K562 (cell line): Measurements from ENCODE around the gene SIGLEC9. TPM values are rescaled to one million over a fixed set of nuclear protein-coding genes. Genes with fewer than 3 reads are reported as not detected.

Source experiments
- ATAC-seq: fragments of 200-7000 bp; cut with Tn5 transposase; 3 replicates; pipeline ENCODE4 v1.9.1; 2020; ENCODE audit warnings: moderate library complexity
- BruUV-seq: library from RNA; stranded (reverse); fragments of 400-500 nt; replicated peaks from 2 replicates; lab custom pipeline; 2021; lab: Mats Ljungman, UMichigan
- CTCF ChIA-PET: fragments of 300-600 bp; formaldehyde crosslinking; extraction: SDS; loops from one replicate; lab custom pipeline; 2021; ENCODE audit warnings: low intra/inter-chr PET ratio; lab: Yijun Ruan, JAX
- POLR2A ChIA-PET: fragments of 300-600, 350-650 bp; sonication (Branson Sonifier 250); formaldehyde crosslinking; extraction: SDS; loops from one replicate; lab custom pipeline; 2021; ENCODE audit warnings: antibody characterized with exemption, inconsistent platforms; lab: Yijun Ruan, JAX
- DNase-seq, 4 experiments: peaks; one replicate each; pipeline versions ENCODE4 v3.0.0 to v3.0.0-alpha.2; 2011 to 2018; ENCODE audit warnings: low spot score in 3 of 4, mixed read lengths in 3 of 4; ENCODE audit errors: extremely low read depth in 1 of 4
- FAIRE-seq: peaks from 2 replicates; lab custom pipeline; 2011; peaks lifted over from hg19 to GRCh38; lab: Jason Lieb, UNC
- H2AFZ ChIP-seq: 2 replicates; pipeline ENCODE4 v1.6.0; 2011; ENCODE audit warnings: low read depth, low read length, control low read depth, inconsistent platforms
- H3K27ac ChIP-seq: fragments of 200-600 bp; 3 replicates; pipeline ENCODE4 v1.8.0; 2011; ENCODE audit warnings: low read depth, mild to moderate bottlenecking, control low read depth, inconsistent platforms, low read length, moderate library complexity, mixed read lengths; ENCODE audit errors: extremely low read depth
- H3K27me3 ChIP-seq, 2 experiments: fragments of 300-600 bp in 1 of 2; 2 replicates in 1 of 2; 3 replicates in 1 of 2; pipeline versions ENCODE4 v1.6.0 to v1.8.0; 2011; ENCODE audit warnings: inconsistent platforms in 2 of 2, low read length in 2 of 2, mild to moderate bottlenecking in 1 of 2, mixed read lengths in 1 of 2, moderate library complexity in 1 of 2; ENCODE audit not compliant: control insufficient read depth in 2 of 2, insufficient read depth in 2 of 2
- H3K36me3 ChIP-seq: fragments of 300-600 bp; 3 replicates; pipeline ENCODE4 v1.8.0; 2011; ENCODE audit warnings: mild to moderate bottlenecking, low read length, inconsistent platforms; ENCODE audit not compliant: control insufficient read depth, insufficient read depth
- H3K4me1 ChIP-seq, 2 experiments: fragments of 200-600 bp in 1 of 2; replicated peaks in 1 of 2; 2 replicates in 1 of 2; 3 replicates in 1 of 2; pipeline versions ENCODE4 v1.5.1 to v1.8.0; 2011; ENCODE audit warnings: inconsistent platforms in 2 of 2, low read length in 2 of 2, mild to moderate bottlenecking in 1 of 2, mixed read lengths in 1 of 2, moderate library complexity in 1 of 2; ENCODE audit not compliant: control insufficient read depth in 2 of 2, insufficient read depth in 2 of 2
- H3K4me2 ChIP-seq: 2 replicates; pipeline ENCODE4 v1.6.1; 2011; ENCODE audit warnings: low read length, control low read depth, inconsistent platforms, mixed read lengths; ENCODE audit not compliant: insufficient read depth
- H3K4me3 ChIP-seq: fragments of 200-600 bp; sonication (generic), shearing (Covaris generic); 2 replicates; pipeline ENCODE4 v1.5.1; 2016; ENCODE audit warnings: control low read depth, inconsistent platforms
- H3K79me2 ChIP-seq: fragments of 200-600 bp; 3 replicates; pipeline ENCODE4 v1.8.0; 2011; ENCODE audit warnings: low read length, inconsistent platforms; ENCODE audit not compliant: control insufficient read depth, insufficient read depth
- H3K9ac ChIP-seq, 2 experiments: 2 replicates each; pipeline versions ENCODE4 v1.6.0 to v1.6.1; 2011; ENCODE audit warnings: low read depth in 2 of 2, low read length in 2 of 2, control low read depth in 1 of 2, inconsistent platforms in 1 of 2, mild to moderate bottlenecking in 1 of 2, mixed read lengths in 1 of 2; ENCODE audit not compliant: insufficient read depth in 1 of 2
- H3K9me1 ChIP-seq: one replicate; pipeline ENCODE4 v1.6.0; 2011; ENCODE audit warnings: inconsistent platforms, mild to moderate bottlenecking, low read length, moderate library complexity; ENCODE audit not compliant: control insufficient read depth, insufficient read depth
- H3K9me3 ChIP-seq: replicated peaks from 2 replicates; pipeline ENCODE4 v1.5.1; 2011; ENCODE audit warnings: low read depth, low read length, inconsistent platforms; ENCODE audit not compliant: control insufficient read depth, insufficient read depth
- H4K20me1 ChIP-seq: replicated peaks from 2 replicates; pipeline ENCODE4 v1.6.1; 2011; ENCODE audit warnings: low read length, inconsistent platforms, mixed read lengths; ENCODE audit not compliant: control insufficient read depth, insufficient read depth
- BCL6 ChIP-seq: fragments of 250-450 bp; sonication (Bioruptor Pico); IDR thresholded peaks from 2 replicates; pipeline ENCODE4 v1.4.0; 2020
- BHLHE40 ChIP-seq: IDR thresholded peaks from 2 replicates; pipeline ENCODE4 v1.6.1; 2011; ENCODE audit warnings: low read length, improper control_type of control experiment
- DEAF1 ChIP-seq: fragments of 450-650 bp; formaldehyde crosslinking; IDR thresholded peaks from 2 replicates; pipeline ENCODE4 v1.4.0; 2020; ENCODE audit warnings: mild to moderate bottlenecking, moderate library complexity
- GATAD2A ChIP-seq: fragments of 450-650 bp; IDR thresholded peaks from 2 replicates; pipeline ENCODE4 v1.6.1; 2017
- JUND ChIP-seq, 2 experiments: IDR thresholded peaks; 2 replicates in 1 of 2; 3 replicates in 1 of 2; pipeline ENCODE4 v1.6.1; 2011; ENCODE audit warnings: borderline replicate concordance in 2 of 2, low read depth in 2 of 2, low read length in 2 of 2, improper control_type of control experiment in 1 of 2, missing biosample characterization in 1 of 2, missing genetic modification characterization in 1 of 2, missing genetic modification reagents in 1 of 2
- RBFOX2 ChIP-seq: fragments of 200-400 bp; formaldehyde crosslinking; IDR thresholded peaks from 2 replicates; pipeline ENCODE4 v1.6.1; 2017; ENCODE audit warnings: low read depth, mild to moderate bottlenecking, low read length, moderate library complexity
- STAG1 ChIP-seq: sonication (generic); formaldehyde crosslinking; IDR thresholded peaks from 2 replicates; pipeline ENCODE4 v1.5.0; 2020; ENCODE audit warnings: missing genetic modification reagents, borderline replicate concordance
- ZNF584 ChIP-seq: fragments of 200-800 bp; sonication (Bioruptor generic); IDR thresholded peaks from 2 replicates; pipeline ENCODE4 v1.6.1; 2016; ENCODE audit warnings: low read depth, mild to moderate bottlenecking, missing genetic modification characterization, missing compliant biosample characterization
- WGBS: fragments of 100-300 bp; shearing (Covaris generic); methylation state at CpG from one replicate; pipeline ENCODE4 v1.1.6; 2016; ENCODE audit warnings: low coverage, mixed read lengths; ENCODE audit not compliant: insufficient coverage; ENCODE audit errors: missing lambda C conversion rate; 5-methylcytosine and 5-hydroxymethylcytosine counted together
- in situ Hi-C: fragments of 300-500 bp; cut with MboI; formaldehyde crosslinking; loops from 4 replicates; pipeline ENCODE4 v1.15.0; 2018; ENCODE audit warnings: inconsistent platforms, mixed read lengths
- intact Hi-C: fragments of 100-400 bp; cut with micrococcal nuclease; formaldehyde crosslinking; loops from 2 replicates; pipeline ENCODE4 v1.14.2; 2022
- polyA plus RNA-seq, 8 experiments: library from polyadenylated mRNA; depleted of rRNA in 4 of 8; stranded (reverse) in 5 of 8; unstranded in 3 of 8; fragments of >200 nt; fragmentation: Nextera tagmentation in 2 of 8; fragmentation: Illumina TruSeq in 1 of 8; extraction: Ambion mirVana in 2 of 8; extraction: Trizol in 1 of 8; gene quantifications; 2 replicates each; pipeline versions ENCODE4 v1.2.1 to v1.2.3, GENCODE V29; 2011 to 2014; ENCODE audit warnings: inconsistent platforms in 1 of 8, missing spikeins in 1 of 8
- total RNA-seq, 7 experiments: library from RNA; depleted of rRNA in 6 of 7; stranded (reverse); fragments of >200 nt in 6 of 7; fragmentation: Illumina TruSeq in 2 of 7; extraction: Trizol in 2 of 7; gene quantifications; 2 replicates each; pipeline versions ENCODE4 v1.2.1 to v1.2.3, GENCODE V29; 2011 to 2021; ENCODE audit warnings: low replicate concordance in 1 of 7

SIGLEC9 gene
- total and polyA plus RNA-seq, 9 of the 15 experiments (the other 6 are each of a cell fraction or from before 2014, with no cell fraction given) = 0.09 to 0.34 (median 0.22) TPM; not detected in 4

- WGBS = 0% methylated on average over 7 of the region's 7 CpGs
- Histone ChIP-seq H4K20me1 (no peaks in the 10 kb centered on the region; the same call in 1 of the 2 replicates), H3K4me3 (no peak overlapping the region), H2AFZ (no peak overlapping the region), H3K36me3 (no peaks in the 10 kb centered on the region), H3K4me2 (no peak overlapping the region), H3K27ac (no peak overlapping the region), H3K9ac (no peak overlapping the region), H3K9me1 (no peaks in the 10 kb centered on the region), H3K9me3 (no peaks in the 10 kb centered on the region), H3K4me1 (peaks cover 0 to 6% of the 10 kb centered on the region in 2 experiments; a peak in 2 of 5 replicates), H3K79me2 (no peaks in the 10 kb centered on the region), H3K27me3 (peaks cover 26 to 79% of the 10 kb centered on the region in 2 experiments; a peak in 4 of 5 replicates)
- CTCF ChIA-PET = no interaction called here
- FAIRE-seq = no peak
- DNase-seq = no peak
- TF ChIP-seq ZNF584 (CRISPR knock-in tag) = no peak
- TF ChIP-seq BHLHE40 = no peak
- no peak for TF ChIP-seq STAG1 (CRISPR knock-in tag)
- TF ChIP-seq BCL6 (CRISPR knock-in tag) = no peak
- TF ChIP-seq GATAD2A = no peak
- no peak for TF ChIP-seq DEAF1 (CRISPR knock-in tag)
- TF ChIP-seq JUND (IDR thresholded peaks at IDR 0.05; ENCODE audit: borderline replicate concordance, low read depth, low read length) = no peak
- TF ChIP-seq JUND (tag; IDR thresholded peaks at IDR 0.05; ENCODE audit: borderline replicate concordance, low read depth, low read length) = no peak
- TF ChIP-seq RBFOX2 = no peak
- ATAC-seq = no peak
- POLR2A ChIA-PET = interaction anchor here (0.6 to 1.0 kb wide), 2 partner anchors 36 to 195 kb away, joined by 3 read pairs; no protein-coding TSS in a partner anchor
- in situ Hi-C loops = no loop called here
- intact Hi-C loops = no loop called here
- no TSS peak for BruUV-seq
Observed at GRCh38 chr19:51084505-51084904, 40.2 kb upstream of the SIGLEC9 start.
